Fibroblast of lung (primary cell): ENCODE results near the gene UFSP1. TPM values are rescaled to one million over a fixed set of nuclear protein-coding genes. Genes with fewer than 3 reads are reported as not detected.

ENCODE experiments used
- DNase-seq, 2 donors: peaks; one replicate each; pipeline versions ENCODE4 v3.0.0 to v3.0.0-alpha.2; 2010; ENCODE audit warnings: low read depth in 2 of 2
- H2AFZ ChIP-seq: 2 replicates; pipeline ENCODE4 v1.5.1; 2012; ENCODE audit warnings: low read length, control low read depth, inconsistent platforms
- H3K27ac ChIP-seq: 2 replicates; pipeline ENCODE4 v1.5.1; 2011; ENCODE audit warnings: low read length, control low read depth; ENCODE audit not compliant: insufficient read depth
- H3K27me3 ChIP-seq: 2 replicates; pipeline ENCODE4 v1.5.1; 2011; ENCODE audit warnings: mild to moderate bottlenecking, low read length; ENCODE audit not compliant: control insufficient read depth, insufficient read depth
- H3K36me3 ChIP-seq: 2 replicates; pipeline ENCODE4 v1.5.1; 2011; ENCODE audit warnings: low read length; ENCODE audit not compliant: control insufficient read depth, insufficient read depth
- H3K4me1 ChIP-seq: 2 replicates; pipeline ENCODE4 v1.5.1; 2011; ENCODE audit warnings: low read length; ENCODE audit not compliant: control insufficient read depth, insufficient read depth; ENCODE audit errors: extremely low read depth
- H3K4me2 ChIP-seq: 2 replicates; pipeline ENCODE4 v1.5.1; 2011; ENCODE audit warnings: low read length, control low read depth; ENCODE audit not compliant: insufficient read depth; ENCODE audit errors: extremely low read depth
- H3K4me3 ChIP-seq, 4 experiments: fragments of 200-600 bp in 1 of 4; sonication (generic) in 1 of 4; replicated peaks in 1 of 4; 2 replicates each; pipeline ENCODE4 v1.5.1; 2011 to 2016; ENCODE audit warnings: low read length in 4 of 4, low read depth in 3 of 4, mild to moderate bottlenecking in 3 of 4, control low read depth in 2 of 4, inconsistent platforms in 1 of 4, mixed read lengths in 1 of 4; ENCODE audit not compliant: insufficient read depth in 1 of 4; ENCODE audit errors: control extremely low read depth in 1 of 4
- H3K79me2 ChIP-seq: 2 replicates; pipeline ENCODE4 v1.5.1; 2012; ENCODE audit warnings: mild to moderate bottlenecking, low read length, inconsistent platforms; ENCODE audit not compliant: control insufficient read depth, insufficient read depth
- H3K9ac ChIP-seq: 2 replicates; pipeline ENCODE4 v1.5.1; 2011; ENCODE audit warnings: mild to moderate bottlenecking, low read length, control low read depth; ENCODE audit not compliant: insufficient read depth
- H3K9me3 ChIP-seq: 2 replicates; pipeline ENCODE4 v1.5.1; 2012; ENCODE audit warnings: low read depth, low read length; ENCODE audit not compliant: control insufficient read depth, insufficient read depth
- H4K20me1 ChIP-seq: 2 replicates; pipeline ENCODE4 v1.5.1; 2011; ENCODE audit warnings: low read length; ENCODE audit not compliant: control insufficient read depth, insufficient read depth; ENCODE audit errors: extremely low read depth
- CTCF ChIP-seq, 2 donors: IDR thresholded peaks in 1 of 2; conservative IDR thresholded peaks in 1 of 2; 1 replicate in 1 of 2; 2 replicates in 1 of 2; pipeline ENCODE4 v1.5.1; 2011 to 2012; ENCODE audit warnings: low read length in 2 of 2, control low read depth in 1 of 2, inconsistent platforms in 1 of 2, low read depth in 1 of 2, mild to moderate bottlenecking in 1 of 2
- EZH2 ChIP-seq: IDR thresholded peaks from 2 replicates; pipeline ENCODE4 v1.5.1; 2012; ENCODE audit warnings: low read length, control low read depth, mild to moderate bottlenecking; ENCODE audit errors: missing control alignments
- polyA plus RNA-seq, 2 donors: library from polyadenylated mRNA; depleted of rRNA in 1 of 2; stranded (reverse) in 1 of 2; unstranded in 1 of 2; fragments of >200 nt; gene quantifications; 2 replicates each; pipeline ENCODE4 v1.2.1, GENCODE V29; 2011 to 2012; ENCODE audit warnings: missing spikeins in 1 of 2
- total RNA-seq: library from RNA; depleted of rRNA; stranded (reverse); fragments of >200 nt; gene quantifications from 2 replicates; pipeline ENCODE4 v1.2.1, GENCODE V29; 2014

The UFSP1 gene
- total and polyA plus RNA-seq, 2 donors (not counting 1 experiment from before 2014, with no cell fraction given) = 1.1 to 4.0 TPM

- TF ChIP-seq CTCF (conservative IDR thresholded peaks at IDR 0.05 in 1 of 2, IDR thresholded peaks at IDR 0.05 in 1 of 2; ENCODE audit: low read depth in 1 of 2, low read length in 2 of 2) (peak; percentile 68), EZH2 (peak; percentile 95)
- Histone ChIP-seq H3K4me1 (no peaks in the 10 kb centered on the region), H3K36me3 (no peaks in the 10 kb centered on the region), H3K9ac (no peak overlapping the region), H3K27me3 (peaks cover 23% of the 10 kb centered on the region), H3K27ac (no peak overlapping the region), H4K20me1 (no peaks in the 10 kb centered on the region), H3K79me2 (no peaks in the 10 kb centered on the region), H2AFZ (no peak overlapping the region), H3K9me3 (no peaks in the 10 kb centered on the region), H3K4me2 (peak overlapping the region; percentile 68), H3K4me3 (peak overlapping the region; percentile 7 to 50 (median 30))
- no peak for DNase-seq
Measured at GRCh38 chr7:100894860-100895700, 5.6 kb upstream of the UFSP1 start.

GRCh38 chr7:100893910-100894721, 4.6 kb upstream of the UFSP1 start:
- Histone ChIP-seq H3K9me3 (no peaks in the 10 kb centered on the region), H4K20me1 (no peaks in the 10 kb centered on the region), H3K4me2 (no peak overlapping the region), H2AFZ (no peak overlapping the region), H3K9ac (no peak overlapping the region), H3K36me3 (no peaks in the 10 kb centered on the region), H3K4me1 (peaks cover 4% of the 10 kb centered on the region), H3K4me3 (no peak overlapping the region), H3K27ac (no peak overlapping the region), H3K27me3 (peaks cover 22% of the 10 kb centered on the region), H3K79me2 (no peaks in the 10 kb centered on the region)
- DNase-seq = no peak
- TF ChIP-seq CTCF (conservative IDR thresholded peaks at IDR 0.05 in 1 of 2, IDR thresholded peaks at IDR 0.05 in 1 of 2; ENCODE audit: low read depth in 1 of 2, low read length in 2 of 2) (no peak), EZH2 (no peak)

- H2AFZ ChIP-seq = no peak overlapping the region
- H3K4me2 ChIP-seq = no peak overlapping the region
- H3K9ac ChIP-seq = no peak overlapping the region
- no peak for TF ChIP-seq EZH2
- no peak for TF ChIP-seq CTCF (conservative IDR thresholded peaks at IDR 0.05 in 1 of 2, IDR thresholded peaks at IDR 0.05 in 1 of 2; ENCODE audit: low read depth in 1 of 2, low read length in 2 of 2)
- H4K20me1 ChIP-seq = no peaks in the 10 kb centered on the region
- H3K79me2 ChIP-seq = peaks cover 7% of the 10 kb centered on the region
- H3K4me3 ChIP-seq = no peak overlapping the region
- peaks cover 11% of the 10 kb centered on the region for H3K4me1 ChIP-seq
- H3K27me3 ChIP-seq = peaks cover 22% of the 10 kb centered on the region
- DNase-seq = no peak
- H3K27ac ChIP-seq = no peak overlapping the region
- H3K9me3 ChIP-seq = no peaks in the 10 kb centered on the region
- H3K36me3 ChIP-seq = peaks cover 5% of the 10 kb centered on the region
Measured at GRCh38 chr7:100893318-100893895, 3.9 kb upstream of the UFSP1 start.
